Neural crest cell (in vitro differentiated cells): Measurements from ENCODE around the gene ADRA2B. TPM values are rescaled to one million over a fixed set of nuclear protein-coding genes. Genes with fewer than 3 reads are reported as not detected.

Experiments
- DNase-seq: peaks from one replicate; pipeline ENCODE4 v3.0.0; 2021; ENCODE audit warnings: low read depth, mixed read lengths, low spot score
- H3K27ac Mint-ChIP-seq: one replicate; pipeline ENCODE4 v1.8.0; 2021; ENCODE audit warnings: mild to moderate bottlenecking, mixed read lengths; ENCODE audit not compliant: unreplicated experiment
- H3K27me3 Mint-ChIP-seq: 2 replicates; pipeline ENCODE4 v1.8.0; 2021; ENCODE audit warnings: low read depth, mild to moderate bottlenecking, mixed read lengths
- H3K36me3 Mint-ChIP-seq: 2 replicates; pipeline ENCODE4 v1.8.0; 2021; ENCODE audit warnings: low read depth, mild to moderate bottlenecking, mixed read lengths
- H3K4me1 Mint-ChIP-seq: 2 replicates; pipeline ENCODE4 v1.8.0; 2021; ENCODE audit warnings: mixed read lengths
- H3K4me3 Mint-ChIP-seq: one replicate; pipeline ENCODE4 v1.8.0; 2021; ENCODE audit warnings: mild to moderate bottlenecking, mixed read lengths
- H3K9me3 Mint-ChIP-seq: 2 replicates; pipeline ENCODE4 v1.8.0; 2021; ENCODE audit warnings: mixed read lengths
- total RNA-seq: library from RNA; stranded (reverse); gene quantifications from 2 replicates; pipeline ENCODE4 v1.2.1, GENCODE V29; 2021
- TF ChIP-seq, protein P1 (sequence below): fragments of 200-600 bp; sonication (generic); conservative IDR thresholded peaks from 2 replicates; pipeline ENCODE4 v1.5.0; 2021; ENCODE audit warnings: antibody characterized with exemption, mild to moderate bottlenecking

ADRA2B gene
- total RNA-seq, 1 donor from 2014 or later: 0.79 TPM

DNA sequence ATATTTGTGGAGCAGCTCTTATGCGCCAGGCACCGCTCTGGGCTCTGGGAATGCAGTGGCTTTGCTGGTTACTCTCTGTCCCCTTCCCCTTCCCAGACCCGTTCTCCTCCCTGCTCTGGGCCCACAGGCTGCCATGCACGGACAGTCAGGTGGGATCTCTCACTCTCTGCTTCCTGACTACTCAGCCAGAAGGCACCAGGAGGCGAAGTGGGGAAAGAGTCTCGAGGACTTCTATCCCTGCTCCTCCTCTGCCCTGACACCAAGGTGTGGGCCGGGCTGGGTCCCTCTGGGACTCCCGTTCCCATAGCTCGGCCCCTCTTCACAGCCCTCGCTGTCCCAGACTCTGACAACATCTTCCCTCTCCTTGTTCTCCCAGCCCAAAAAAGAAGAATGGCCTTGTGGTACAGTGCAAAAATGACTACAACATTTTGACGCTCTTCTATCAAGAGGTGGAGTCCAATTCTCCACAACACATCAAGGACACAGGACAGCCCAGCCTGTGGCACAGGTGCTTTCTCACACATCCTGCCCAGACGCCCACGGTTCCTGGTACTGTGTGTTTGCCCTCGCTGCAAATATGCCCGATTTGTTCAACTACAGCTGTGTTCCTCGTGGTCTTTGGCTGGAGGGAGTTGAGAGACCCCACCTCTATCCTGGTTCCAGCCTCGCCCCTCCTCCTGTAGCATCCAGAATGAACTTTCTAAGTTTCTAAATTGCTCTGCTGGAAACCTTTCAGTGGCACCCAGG, 42.9 kb upstream of the ADRA2B start:
- H3K9me3 Mint-ChIP-seq: peaks cover 6% of the 10 kb centered on the region
- H3K4me3 Mint-ChIP-seq: no peak overlapping the region
- no peaks in the 10 kb centered on the region for H3K27me3 Mint-ChIP-seq
- no peak overlapping the region for H3K27ac Mint-ChIP-seq
- no peaks in the 10 kb centered on the region for H3K36me3 Mint-ChIP-seq
- no peak for DNase-seq
- TF ChIP-seq, protein P1, sequence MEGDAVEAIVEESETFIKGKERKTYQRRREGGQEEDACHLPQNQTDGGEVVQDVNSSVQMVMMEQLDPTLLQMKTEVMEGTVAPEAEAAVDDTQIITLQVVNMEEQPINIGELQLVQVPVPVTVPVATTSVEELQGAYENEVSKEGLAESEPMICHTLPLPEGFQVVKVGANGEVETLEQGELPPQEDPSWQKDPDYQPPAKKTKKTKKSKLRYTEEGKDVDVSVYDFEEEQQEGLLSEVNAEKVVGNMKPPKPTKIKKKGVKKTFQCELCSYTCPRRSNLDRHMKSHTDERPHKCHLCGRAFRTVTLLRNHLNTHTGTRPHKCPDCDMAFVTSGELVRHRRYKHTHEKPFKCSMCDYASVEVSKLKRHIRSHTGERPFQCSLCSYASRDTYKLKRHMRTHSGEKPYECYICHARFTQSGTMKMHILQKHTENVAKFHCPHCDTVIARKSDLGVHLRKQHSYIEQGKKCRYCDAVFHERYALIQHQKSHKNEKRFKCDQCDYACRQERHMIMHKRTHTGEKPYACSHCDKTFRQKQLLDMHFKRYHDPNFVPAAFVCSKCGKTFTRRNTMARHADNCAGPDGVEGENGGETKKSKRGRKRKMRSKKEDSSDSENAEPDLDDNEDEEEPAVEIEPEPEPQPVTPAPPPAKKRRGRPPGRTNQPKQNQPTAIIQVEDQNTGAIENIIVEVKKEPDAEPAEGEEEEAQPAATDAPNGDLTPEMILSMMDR: no peak
- H3K4me1 Mint-ChIP-seq: peaks cover 3% of the 10 kb centered on the region

DNA sequence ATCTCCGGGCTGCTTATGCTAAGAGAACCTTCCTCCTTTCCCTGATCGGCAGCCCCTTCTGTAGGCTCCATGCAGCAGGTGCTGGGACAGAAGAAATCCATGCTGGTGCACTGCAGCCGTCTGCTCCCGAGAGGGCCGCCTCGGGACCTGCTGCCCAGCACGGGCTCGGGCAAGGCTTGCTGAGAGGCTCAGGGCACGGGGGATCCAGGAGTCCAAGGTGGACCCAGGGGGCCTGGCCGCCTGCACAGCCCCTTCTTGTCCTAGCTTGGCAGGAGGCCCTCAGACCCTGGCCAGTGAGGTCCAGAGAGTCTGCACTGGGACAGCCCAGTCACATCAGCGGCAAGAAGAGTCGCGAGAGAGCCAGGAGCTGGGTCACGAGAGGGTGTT, 42.2 kb upstream of the ADRA2B start:
- Mint-ChIP-seq H3K27ac (no peak overlapping the region), H3K4me3 (no peak overlapping the region), H3K27me3 (no peaks in the 10 kb centered on the region), H3K4me1 (peaks cover 2% of the 10 kb centered on the region), H3K36me3 (no peaks in the 10 kb centered on the region), H3K9me3 (peaks cover 6% of the 10 kb centered on the region)
- TF ChIP-seq, protein P1: no peak
- no peak for DNase-seq

DNA sequence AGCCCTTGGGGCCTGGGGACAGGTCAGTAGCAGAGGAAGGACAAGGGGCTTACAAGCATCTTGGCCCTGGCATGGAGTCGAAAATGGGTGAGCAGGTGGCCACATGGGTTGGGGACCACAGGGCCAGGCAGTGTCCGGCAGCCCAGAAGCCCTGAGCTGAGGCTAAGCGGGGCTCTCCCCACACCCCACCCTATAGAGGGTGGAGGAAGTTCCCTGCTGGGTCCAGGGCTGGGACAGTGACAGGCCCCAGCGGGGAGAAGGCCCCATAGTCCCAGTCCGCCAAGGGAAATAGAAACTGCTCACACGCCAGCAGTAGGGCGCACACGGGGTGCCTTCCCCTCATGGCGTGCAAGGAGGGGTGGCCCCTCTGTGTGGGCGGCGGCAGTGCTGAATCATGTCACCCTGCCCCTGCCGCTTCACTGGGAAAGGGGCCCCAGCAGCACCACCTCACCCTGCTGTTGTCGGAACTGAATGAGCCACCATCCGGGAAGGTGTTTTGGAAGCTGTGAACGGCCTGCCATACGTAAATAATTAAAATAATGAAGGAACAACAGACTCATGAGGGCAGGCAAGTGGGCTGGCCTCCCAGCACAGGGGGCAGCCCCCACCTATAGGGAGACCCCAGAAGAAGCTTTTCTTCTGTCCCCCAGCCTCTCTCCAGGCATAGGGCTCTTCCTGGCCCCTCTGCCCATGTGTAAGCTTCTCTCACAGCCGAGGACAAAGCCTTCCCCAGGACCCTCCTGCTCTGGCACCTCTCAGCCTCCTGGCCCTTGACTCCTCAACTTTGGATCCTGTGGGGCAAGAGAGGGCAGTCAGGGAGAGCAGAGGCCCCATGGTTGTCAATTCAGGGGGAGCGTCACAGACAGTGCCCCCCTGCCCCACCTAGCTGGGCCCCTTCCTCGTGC, 41.5 kb upstream of the ADRA2B start:
- Mint-ChIP-seq H3K9me3 (peaks cover 6% of the 10 kb centered on the region), H3K4me3 (no peak overlapping the region), H3K36me3 (no peaks in the 10 kb centered on the region), H3K4me1 (peaks cover 8% of the 10 kb centered on the region), H3K27ac (no peak overlapping the region), H3K27me3 (no peaks in the 10 kb centered on the region)
- DNase-seq: no peak
- TF ChIP-seq, protein P1: no peak

DNA sequence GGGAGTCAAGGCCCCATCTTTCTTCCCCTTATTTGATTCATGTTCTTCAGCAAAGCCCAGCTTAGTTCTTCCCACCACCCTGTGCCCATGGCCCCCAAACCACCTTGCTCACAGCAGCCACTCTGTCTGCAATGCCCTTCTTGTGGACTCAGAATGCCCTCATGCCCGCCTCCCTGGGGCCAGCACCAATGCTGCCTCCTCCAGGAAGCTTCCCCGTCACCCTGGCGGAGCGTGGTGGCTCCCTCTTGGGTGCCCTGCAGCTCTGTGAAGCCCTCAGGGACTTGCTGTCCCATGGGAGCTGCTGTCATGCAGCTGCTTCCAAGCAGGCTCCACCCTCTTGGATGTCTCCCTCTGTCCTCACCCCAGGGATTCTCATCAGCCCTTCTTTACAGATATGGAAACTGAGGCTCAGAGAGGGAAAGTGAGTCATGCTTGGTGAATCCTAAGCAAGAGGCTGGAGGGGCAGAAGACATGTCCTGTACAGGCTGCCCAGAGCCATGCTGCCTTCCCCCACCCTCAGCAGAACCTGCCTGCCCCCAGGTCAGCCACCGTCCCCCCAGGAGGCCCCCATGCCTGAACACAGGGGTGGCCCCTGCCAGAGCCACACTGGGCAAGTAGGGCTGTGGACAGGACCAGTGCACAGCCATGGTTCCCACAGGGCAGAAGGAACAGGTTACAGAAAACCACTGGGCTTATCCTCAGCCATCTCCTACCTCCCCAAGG, 40.7 kb upstream of the ADRA2B start:
- Mint-ChIP-seq H3K4me1 (peaks cover 17% of the 10 kb centered on the region), H3K36me3 (no peaks in the 10 kb centered on the region), H3K9me3 (peaks cover 6% of the 10 kb centered on the region), H3K27ac (no peak overlapping the region), H3K27me3 (no peaks in the 10 kb centered on the region), H3K4me3 (no peak overlapping the region)
- TF ChIP-seq, protein P1: no peak
- DNase-seq: no peak

DNA sequence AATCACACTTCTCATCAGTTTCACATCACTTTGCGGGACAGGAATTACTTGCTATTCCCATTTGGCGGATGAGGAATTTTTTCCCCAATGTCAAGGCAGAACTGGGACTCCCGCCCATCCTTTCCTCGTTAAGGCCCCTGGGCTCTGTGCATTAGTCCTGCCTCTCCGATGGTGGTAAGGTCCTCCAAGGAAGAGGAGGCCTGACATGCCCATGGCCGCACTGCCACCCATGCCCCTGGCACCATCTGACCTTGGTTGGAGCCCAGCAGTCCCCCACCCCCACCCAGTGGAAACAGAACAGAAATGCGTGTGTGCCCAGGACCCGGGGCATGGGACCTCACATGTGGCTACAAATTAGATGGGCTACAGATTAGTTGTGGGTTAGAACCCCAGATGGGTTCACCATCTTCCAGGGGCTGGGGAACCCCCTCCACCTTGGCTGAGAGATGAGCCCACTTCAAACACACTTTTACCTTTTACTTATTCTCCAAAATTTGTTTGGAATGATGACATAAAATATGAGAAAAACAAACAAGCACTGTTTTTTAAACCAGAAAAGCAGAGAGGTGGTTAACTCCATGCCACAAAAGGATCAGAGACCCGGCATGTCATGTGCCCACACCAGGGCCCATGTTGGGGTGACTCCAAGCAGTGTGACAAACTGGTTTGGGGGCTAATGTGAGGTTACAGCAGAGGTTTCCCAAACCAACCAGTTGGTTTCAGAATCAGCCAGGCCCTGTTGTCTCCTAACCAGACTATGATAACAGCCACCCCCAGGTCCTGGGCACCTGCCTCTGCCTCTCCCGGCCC, 39.8 kb upstream of the ADRA2B start:
- TF ChIP-seq, protein P1: no peak
- Mint-ChIP-seq H3K27me3 (no peaks in the 10 kb centered on the region), H3K4me1 (peaks cover 19% of the 10 kb centered on the region), H3K4me3 (no peak overlapping the region), H3K27ac (no peak overlapping the region), H3K9me3 (peaks cover 6% of the 10 kb centered on the region), H3K36me3 (no peaks in the 10 kb centered on the region)
- no peak for DNase-seq
